ENCODE results near the gene ANXA6.
A peak's percentile ranks its signal among the peaks of the same experiment; 100 is the strongest.

Gene ANXA6

GRCh38 chr5:151154931-151155774, 2.4 kb downstream of the ANXA6 start:
- Histone ChIP-seq H3K27ac (ENCODE audit: low read depth, low read length) (peak overlapping the region; percentile 99), H3K4me3 (ENCODE audit: low read depth in 1 of 5, low read length in 5 of 5) (peak overlapping the region; percentile 89 to 96 (median 92)), H3K9ac (ENCODE audit: low read length in 5 of 5) (peak overlapping the region; percentile 81 to 91 (median 87)), H3K27me3 (ENCODE audit: control insufficient read depth in 5 of 5, insufficient read depth in 4 of 5, low read length in 5 of 5) (no peaks in the 10 kb centered on the region), H3K36me3 (ENCODE audit: control insufficient read depth in 5 of 5, insufficient read depth in 5 of 5, low read length in 5 of 5) (peaks cover 0 to 3% (median 0%) of the 10 kb centered on the region in 5 donors), H3K9me3 (ENCODE audit: control insufficient read depth in 5 of 5, low read length in 5 of 5) (no peaks in the 10 kb centered on the region), H3K4me1 (ENCODE audit: control insufficient read depth in 5 of 5, insufficient read depth in 5 of 5, low read length in 5 of 5) (peaks cover 20 to 81% (median 80%) of the 10 kb centered on the region in 5 donors)

DNA sequence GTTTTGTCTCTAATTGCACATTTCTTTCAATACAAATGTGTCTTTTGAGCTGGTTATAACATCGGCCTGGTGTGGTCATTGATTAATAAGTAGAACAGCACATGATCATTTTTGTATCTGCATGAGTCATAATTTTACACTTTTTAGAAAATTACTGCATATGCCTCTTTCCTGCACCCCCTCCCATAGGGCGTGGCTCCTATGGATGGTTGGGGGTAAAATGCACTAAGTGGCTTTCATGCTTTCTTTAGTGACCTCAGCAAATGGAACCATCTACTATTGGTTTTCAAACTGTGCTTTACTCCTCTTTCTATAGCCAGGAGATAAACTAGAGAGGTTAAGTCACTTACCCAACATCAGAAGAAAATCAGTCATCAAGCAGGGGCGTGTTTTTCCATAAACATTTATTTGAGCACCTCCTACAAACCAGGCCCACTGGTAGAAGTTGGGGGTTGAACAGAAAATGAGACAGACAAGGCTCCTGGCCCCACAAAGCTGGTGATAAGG, 3.8 kb downstream of the ANXA6 start:
- H3K27ac ChIP-seq (ENCODE audit: low read depth, low read length) = peak overlapping the region; percentile 99

DNA sequence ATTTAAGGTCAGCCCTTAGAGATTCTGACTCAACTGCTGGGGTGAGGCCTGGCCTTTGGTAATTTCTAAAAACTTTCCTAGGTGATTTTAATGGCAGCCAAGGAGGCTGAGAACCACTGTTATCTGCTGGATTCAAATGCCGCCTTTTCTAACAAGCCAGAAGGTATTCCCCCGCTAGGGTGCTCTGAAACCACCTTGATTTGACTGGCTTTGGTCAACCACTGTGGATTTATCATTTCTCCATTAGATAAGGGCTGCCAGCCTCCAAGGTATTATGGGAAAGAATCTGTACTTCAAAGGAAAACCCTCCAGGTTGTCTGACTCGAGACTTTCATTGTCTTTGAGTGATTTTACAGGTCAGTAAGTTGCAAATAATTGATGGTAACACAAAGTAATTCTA, 4.3 kb downstream of the ANXA6 start:
- no peaks in the 10 kb centered on the region for H3K9me3 ChIP-seq (ENCODE audit: control insufficient read depth in 5 of 5, low read length in 5 of 5)
- peaks cover 20 to 94% (median 82%) of the 10 kb centered on the region in 5 donors for H3K4me1 ChIP-seq (ENCODE audit: control insufficient read depth in 5 of 5, insufficient read depth in 5 of 5, low read length in 5 of 5)
- H3K36me3 ChIP-seq (ENCODE audit: control insufficient read depth in 5 of 5, insufficient read depth in 5 of 5, low read length in 5 of 5) = peaks cover 0 to 3% (median 0%) of the 10 kb centered on the region in 5 donors
- peak overlapping the region; percentile 75 for H3K27ac ChIP-seq (ENCODE audit: low read depth, low read length)
- H3K27me3 ChIP-seq (ENCODE audit: control insufficient read depth in 5 of 5, insufficient read depth in 4 of 5, low read length in 5 of 5) = no peaks in the 10 kb centered on the region
- peak overlapping the region in 1 of 5 donors; percentile 34 for H3K9ac ChIP-seq (ENCODE audit: low read length in 5 of 5)
- H3K4me3 ChIP-seq (ENCODE audit: low read depth in 1 of 5, low read length in 5 of 5) = no peak overlapping the region

More for the DNA sequence above, 3.8 kb downstream of the ANXA6 start:
- Histone ChIP-seq H3K27me3 (ENCODE audit: control insufficient read depth in 5 of 5, insufficient read depth in 4 of 5, low read length in 5 of 5) (no peaks in the 10 kb centered on the region), H3K4me3 (ENCODE audit: low read depth in 1 of 5, low read length in 5 of 5) (no peak overlapping the region), H3K36me3 (ENCODE audit: control insufficient read depth in 5 of 5, insufficient read depth in 5 of 5, low read length in 5 of 5) (peaks cover 0 to 3% (median 0%) of the 10 kb centered on the region in 5 donors), H3K9ac (ENCODE audit: low read length in 5 of 5) (peak overlapping the region in 1 of 5 donors; percentile 34), H3K4me1 (ENCODE audit: control insufficient read depth in 5 of 5, insufficient read depth in 5 of 5, low read length in 5 of 5) (peaks cover 20 to 92% (median 81%) of the 10 kb centered on the region in 5 donors), H3K9me3 (ENCODE audit: control insufficient read depth in 5 of 5, low read length in 5 of 5) (no peaks in the 10 kb centered on the region)

- Histone ChIP-seq H3K27ac (ENCODE audit: low read depth, low read length) (peak overlapping the region; percentile 75), H3K4me3 (ENCODE audit: low read depth in 1 of 5, low read length in 5 of 5) (peak overlapping the region in 1 of 5 donors; percentile 10), H3K9me3 (ENCODE audit: control insufficient read depth in 5 of 5, low read length in 5 of 5) (no peaks in the 10 kb centered on the region), H3K27me3 (ENCODE audit: control insufficient read depth in 5 of 5, insufficient read depth in 4 of 5, low read length in 5 of 5) (no peaks in the 10 kb centered on the region), H3K36me3 (ENCODE audit: control insufficient read depth in 5 of 5, insufficient read depth in 5 of 5, low read length in 5 of 5) (peaks cover 0 to 15% (median 10%) of the 10 kb centered on the region in 5 donors), H3K4me1 (ENCODE audit: control insufficient read depth in 5 of 5, insufficient read depth in 5 of 5, low read length in 5 of 5) (peaks cover 20 to 96% (median 77%) of the 10 kb centered on the region in 5 donors), H3K9ac (ENCODE audit: low read length in 5 of 5) (peak overlapping the region in 4 of 5 donors; percentile 48 to 60 (median 54))
These were observed 5.8 kb downstream of the ANXA6 start for GRCh38 chr5:151151793-151152192.

DNA sequence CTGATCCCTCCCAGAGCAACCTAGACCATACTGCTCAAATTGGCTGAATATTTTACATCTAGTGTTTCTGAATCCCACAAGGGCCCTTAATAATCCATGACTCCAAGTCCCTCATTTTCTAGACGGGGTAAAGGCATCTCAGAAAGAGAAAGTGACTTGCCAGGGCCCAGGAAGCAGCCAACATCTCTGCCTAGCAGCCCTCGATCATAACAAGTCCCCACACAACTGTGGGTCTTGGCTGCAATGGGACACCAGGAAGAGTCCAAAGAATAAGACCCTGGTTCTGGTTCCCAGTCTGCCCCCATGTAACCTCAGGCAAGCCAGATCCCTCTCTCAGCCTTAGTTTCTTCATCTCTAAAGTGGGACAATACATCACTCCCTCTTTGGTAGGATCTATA, 6.3 kb downstream of the ANXA6 start:
- no peaks in the 10 kb centered on the region for H3K9me3 ChIP-seq (ENCODE audit: control insufficient read depth in 5 of 5, low read length in 5 of 5)

GRCh38 chr5:151150471-151151262, 6.9 kb downstream of the ANXA6 start:
- peak overlapping the region in 1 of 5 donors; percentile 35 for H3K4me3 ChIP-seq (ENCODE audit: low read depth in 1 of 5, low read length in 5 of 5)
- no peaks in the 10 kb centered on the region for H3K27me3 ChIP-seq (ENCODE audit: control insufficient read depth in 5 of 5, insufficient read depth in 4 of 5, low read length in 5 of 5)
- H3K9ac ChIP-seq (ENCODE audit: low read length in 5 of 5) = peak overlapping the region in 3 of 5 donors; percentile 10 to 60 (median 33)
- H3K9me3 ChIP-seq (ENCODE audit: control insufficient read depth in 5 of 5, low read length in 5 of 5) = no peaks in the 10 kb centered on the region
- H3K4me1 ChIP-seq (ENCODE audit: control insufficient read depth in 5 of 5, insufficient read depth in 5 of 5, low read length in 5 of 5) = peaks cover 22 to 96% (median 77%) of the 10 kb centered on the region in 5 donors
- peak overlapping the region; percentile 75 for H3K27ac ChIP-seq (ENCODE audit: low read depth, low read length)
- H3K36me3 ChIP-seq (ENCODE audit: control insufficient read depth in 5 of 5, insufficient read depth in 5 of 5, low read length in 5 of 5) = peaks cover 0 to 26% (median 20%) of the 10 kb centered on the region in 5 donors

More for the DNA sequence above, 6.3 kb downstream of the ANXA6 start:
- Histone ChIP-seq H3K27ac (ENCODE audit: low read depth, low read length) (peak overlapping the region; percentile 75), H3K4me3 (ENCODE audit: low read depth in 1 of 5, low read length in 5 of 5) (peak overlapping the region in 1 of 5 donors; percentile 13), H3K27me3 (ENCODE audit: control insufficient read depth in 5 of 5, insufficient read depth in 4 of 5, low read length in 5 of 5) (no peaks in the 10 kb centered on the region), H3K9ac (ENCODE audit: low read length in 5 of 5) (peak overlapping the region in 3 of 5 donors; percentile 33 to 60 (median 55)), H3K36me3 (ENCODE audit: control insufficient read depth in 5 of 5, insufficient read depth in 5 of 5, low read length in 5 of 5) (peaks cover 0 to 20% (median 15%) of the 10 kb centered on the region in 5 donors), H3K4me1 (ENCODE audit: control insufficient read depth in 5 of 5, insufficient read depth in 5 of 5, low read length in 5 of 5) (peaks cover 20 to 96% (median 77%) of the 10 kb centered on the region in 5 donors)

GRCh38 chr5:151148583-151148982, 9.0 kb downstream of the ANXA6 start:
- Histone ChIP-seq H3K36me3 (ENCODE audit: control insufficient read depth in 5 of 5, insufficient read depth in 5 of 5, low read length in 5 of 5) (peaks cover 0 to 44% (median 39%) of the 10 kb centered on the region in 5 donors), H3K9me3 (ENCODE audit: control insufficient read depth in 5 of 5, low read length in 5 of 5) (no peaks in the 10 kb centered on the region), H3K27ac (ENCODE audit: low read depth, low read length) (no peak overlapping the region), H3K4me3 (ENCODE audit: low read depth in 1 of 5, low read length in 5 of 5) (no peak overlapping the region), H3K27me3 (ENCODE audit: control insufficient read depth in 5 of 5, insufficient read depth in 4 of 5, low read length in 5 of 5) (no peaks in the 10 kb centered on the region), H3K4me1 (ENCODE audit: control insufficient read depth in 5 of 5, insufficient read depth in 5 of 5, low read length in 5 of 5) (peaks cover 19 to 96% (median 77%) of the 10 kb centered on the region in 5 donors), H3K9ac (ENCODE audit: low read length in 5 of 5) (no peak overlapping the region)

DNA sequence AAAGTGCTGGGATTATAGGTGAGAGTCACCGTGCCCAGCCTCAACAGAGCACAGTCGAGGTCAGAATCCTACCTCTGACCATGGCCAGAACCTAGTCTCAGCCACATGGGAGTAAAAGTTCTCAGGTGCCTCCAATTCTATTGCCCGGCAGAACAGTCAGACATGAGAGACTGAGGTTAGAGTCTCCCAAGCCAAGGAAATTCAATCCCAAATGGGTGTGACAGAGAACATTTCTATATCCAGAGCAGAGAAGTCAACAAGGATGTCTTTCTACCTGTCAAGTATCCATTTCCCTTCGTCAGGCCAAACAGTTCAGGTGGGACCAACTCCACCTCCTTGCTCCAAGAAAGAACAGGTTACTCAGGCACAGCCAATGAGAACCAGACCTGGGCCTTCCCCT, 10.5 kb downstream of the ANXA6 start:
- peaks cover 13 to 96% (median 84%) of the 10 kb centered on the region in 5 donors for H3K4me1 ChIP-seq (ENCODE audit: control insufficient read depth in 5 of 5, insufficient read depth in 5 of 5, low read length in 5 of 5)

DNA sequence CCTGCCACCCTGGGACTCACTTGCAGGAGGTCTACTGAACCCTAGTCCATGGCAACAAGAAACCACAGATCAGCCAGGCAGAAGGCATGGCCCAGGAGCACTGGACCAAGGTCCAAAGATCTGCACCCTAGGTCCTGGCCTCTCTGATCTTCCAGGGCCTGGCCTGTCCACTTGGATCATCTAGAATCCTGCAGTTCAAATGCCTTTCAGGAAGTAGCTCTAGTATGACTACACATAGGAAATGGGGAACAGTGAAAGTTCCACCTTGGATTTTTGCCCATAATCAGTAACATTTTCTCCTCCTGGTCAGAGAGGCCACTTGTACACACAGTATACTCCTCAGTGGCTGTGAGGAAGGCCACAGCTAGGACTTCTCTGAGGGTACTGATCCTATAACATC, 11.5 kb downstream of the ANXA6 start:
- Histone ChIP-seq H3K9me3 (ENCODE audit: control insufficient read depth in 5 of 5, low read length in 5 of 5) (no peaks in the 10 kb centered on the region), H3K36me3 (ENCODE audit: control insufficient read depth in 5 of 5, insufficient read depth in 5 of 5, low read length in 5 of 5) (peaks cover 0 to 65% (median 55%) of the 10 kb centered on the region in 5 donors), H3K4me3 (ENCODE audit: low read depth in 1 of 5, low read length in 5 of 5) (no peak overlapping the region), H3K9ac (ENCODE audit: low read length in 5 of 5) (peak overlapping the region in 2 of 5 donors; percentile 5 to 41), H3K4me1 (ENCODE audit: control insufficient read depth in 5 of 5, insufficient read depth in 5 of 5, low read length in 5 of 5) (peaks cover 7 to 96% (median 84%) of the 10 kb centered on the region in 5 donors), H3K27me3 (ENCODE audit: control insufficient read depth in 5 of 5, insufficient read depth in 4 of 5, low read length in 5 of 5) (no peaks in the 10 kb centered on the region), H3K27ac (ENCODE audit: low read depth, low read length) (no peak overlapping the region)

More for the DNA sequence above, 10.5 kb downstream of the ANXA6 start:
- no peaks in the 10 kb centered on the region for H3K27me3 ChIP-seq (ENCODE audit: control insufficient read depth in 5 of 5, insufficient read depth in 4 of 5, low read length in 5 of 5)
- H3K4me3 ChIP-seq (ENCODE audit: low read depth in 1 of 5, low read length in 5 of 5) = no peak overlapping the region
- no peaks in the 10 kb centered on the region for H3K9me3 ChIP-seq (ENCODE audit: control insufficient read depth in 5 of 5, low read length in 5 of 5)
- H3K9ac ChIP-seq (ENCODE audit: low read length in 5 of 5) = peak overlapping the region in 1 of 5 donors; percentile 5
- peaks cover 0 to 57% (median 51%) of the 10 kb centered on the region in 5 donors for H3K36me3 ChIP-seq (ENCODE audit: control insufficient read depth in 5 of 5, insufficient read depth in 5 of 5, low read length in 5 of 5)
- H3K27ac ChIP-seq (ENCODE audit: low read depth, low read length) = no peak overlapping the region
